ENCODE results near the gene HJURP. TPM values are rescaled to one million over a fixed set of nuclear protein-coding genes. Genes with fewer than 3 reads are reported as not detected.

The HJURP gene
- total RNA-seq, 6 experiments from 2014 or later = 16.8 to 33.6 (median 32.4) TPM

GRCh38 chr2:233832869-233833311 is 21.4 kb downstream of the HJURP start:
- Mint-ChIP-seq H3K36me3 (ENCODE audit: low read depth) (peaks cover 12% of the 10 kb centered on the region), H3K27ac (no peak overlapping the region), H3K9me3 (no peaks in the 10 kb centered on the region), H3K27me3 (ENCODE audit: insufficient read depth) (no peaks in the 10 kb centered on the region; the same call in 1 of the 2 replicates), H3K4me1 (ENCODE audit: low read depth) (peaks cover 1% of the 10 kb centered on the region; the same call in 1 of the 2 replicates), H3K4me3 (no peak overlapping the region)
- peak; percentile 43; the same call in 1 of the 2 replicates for TF ChIP-seq CTCF (IDR thresholded peaks at IDR 0.05)
- DNase-seq = peak; percentile 11

GRCh38 chr2:233832414-233832813 is 21.9 kb downstream of the HJURP start:
- no peak overlapping the region for H3K27ac Mint-ChIP-seq
- H3K27me3 Mint-ChIP-seq (ENCODE audit: insufficient read depth) = no peaks in the 10 kb centered on the region; the same call in 1 of the 2 replicates
- no peak for DNase-seq

GRCh38 chr2:233831861-233832260 is 22.5 kb downstream of the HJURP start:
- H3K9me3 Mint-ChIP-seq = no peaks in the 10 kb centered on the region
- TF ChIP-seq CTCF (IDR thresholded peaks at IDR 0.05) = no peak
- H3K27ac Mint-ChIP-seq = no peak overlapping the region
- H3K27me3 Mint-ChIP-seq (ENCODE audit: insufficient read depth) = no peaks in the 10 kb centered on the region; the same call in 1 of the 2 replicates
- H3K36me3 Mint-ChIP-seq (ENCODE audit: low read depth) = peaks cover 6% of the 10 kb centered on the region
- H3K4me3 Mint-ChIP-seq = no peak overlapping the region
- H3K4me1 Mint-ChIP-seq (ENCODE audit: low read depth) = no peaks in the 10 kb centered on the region
- no peak for DNase-seq

More at GRCh38 chr2:233832414-233832813, 21.9 kb downstream of the HJURP start:
- Mint-ChIP-seq H3K9me3 (no peaks in the 10 kb centered on the region), H3K4me3 (no peak overlapping the region), H3K36me3 (ENCODE audit: low read depth) (peaks cover 11% of the 10 kb centered on the region), H3K4me1 (ENCODE audit: low read depth) (no peaks in the 10 kb centered on the region; the same call in 1 of the 2 replicates)
- TF ChIP-seq CTCF (IDR thresholded peaks at IDR 0.05) = no peak

GRCh38 chr2:233831011-233831721 is 23.2 kb downstream of the HJURP start:
- Mint-ChIP-seq H3K9me3 (no peaks in the 10 kb centered on the region), H3K4me1 (ENCODE audit: low read depth) (no peaks in the 10 kb centered on the region), H3K4me3 (no peak overlapping the region), H3K27me3 (ENCODE audit: insufficient read depth) (no peaks in the 10 kb centered on the region; the same call in 1 of the 2 replicates), H3K27ac (no peak overlapping the region), H3K36me3 (ENCODE audit: low read depth) (peaks cover 6% of the 10 kb centered on the region; the same call in 1 of the 2 replicates)
- TF ChIP-seq CTCF (IDR thresholded peaks at IDR 0.05) = no peak
- DNase-seq = no peak

- Mint-ChIP-seq H3K27me3 (ENCODE audit: insufficient read depth) (peaks cover under 1% of the 10 kb centered on the region), H3K4me3 (no peak overlapping the region), H3K9me3 (no peaks in the 10 kb centered on the region), H3K27ac (no peak overlapping the region), H3K4me1 (ENCODE audit: low read depth) (no peaks in the 10 kb centered on the region), H3K36me3 (ENCODE audit: low read depth) (peaks cover 4% of the 10 kb centered on the region; the same call in 1 of the 2 replicates)
- TF ChIP-seq CTCF (IDR thresholded peaks at IDR 0.05) = no peak
- no peak for DNase-seq
Observed at GRCh38 chr2:233830111-233830802, 24.1 kb downstream of the HJURP start.

Measured in HFFc6 (cell line).